Left ventricle myocardium inferior (tissue), 1 donor: ENCODE data around the gene AARSD1. TPM values are rescaled to one million over a fixed set of nuclear protein-coding genes. Genes with fewer than 3 reads are reported as not detected.
"Not testable (repeated sequence)": the region's sequence is repeated elsewhere in the genome, so short reads cannot be mapped to it uniquely, and the experiment has no call there.

Experiments
- DNase-seq: peaks from one replicate; pipeline ENCODE4 v3.0.0-alpha.2; 2020
- H3K27ac ChIP-seq: fragments of 200-600 bp; replicated peaks from 2 replicates; pipeline ENCODE4 v1.8.0; 2021
- H3K27me3 ChIP-seq: fragments of 200-600 bp; 2 replicates; pipeline ENCODE4 v1.8.0; 2021; ENCODE audit warnings: low read depth
- H3K36me3 ChIP-seq: fragments of 200-600 bp; 2 replicates; pipeline ENCODE4 v1.8.0; 2021
- H3K4me1 ChIP-seq: fragments of 200-600 bp; 2 replicates; pipeline ENCODE4 v1.8.0; 2021
- H3K4me3 ChIP-seq: fragments of 200-600 bp; 2 replicates; pipeline ENCODE4 v1.8.0; 2021; ENCODE audit warnings: mild to moderate bottlenecking, moderate library complexity
- H3K9me3 ChIP-seq: fragments of 200-600 bp; replicated peaks from 2 replicates; pipeline ENCODE4 v1.8.0; 2021
- intact Hi-C: fragments of 100-400 bp; cut with micrococcal nuclease; formaldehyde crosslinking; loops from one replicate; pipeline ENCODE4 v1.11.0; 2022
- total RNA-seq: library from RNA; stranded (reverse); fragmentation: NEBNext Ultra II Directional; extraction: Animal tissue kit (Norgen Biotek cat#: 25700); gene quantifications from one replicate; pipeline ENCODE4 v1.2.1, GENCODE V29; 2021
- TF ChIP-seq, protein P1 (sequence below): fragments of 200-600 bp; IDR thresholded peaks from 2 replicates; pipeline ENCODE4 v1.8.0; 2021; ENCODE audit warnings: antibody characterized with exemption, mild to moderate bottlenecking, borderline replicate concordance
- donor health status: DM: no; HTN: yes; CAD: no; lungs with severe emphysema.

The AARSD1 gene
- total RNA-seq, 1 donor from 2014 or later = 26.0 TPM

GRCh38 chr17:43003542-43004172 lies 39.4 kb upstream of the AARSD1 start:
- Histone ChIP-seq H3K4me1 (peaks cover 50% of the 10 kb centered on the region), H3K36me3 (peaks cover 55% of the 10 kb centered on the region), H3K27me3 (no peaks in the 10 kb centered on the region), H3K27ac (no peak overlapping the region), H3K9me3 (no peaks in the 10 kb centered on the region), H3K4me3 (no peak overlapping the region)
- intact Hi-C loops = no loop called here
- TF ChIP-seq, protein P1, sequence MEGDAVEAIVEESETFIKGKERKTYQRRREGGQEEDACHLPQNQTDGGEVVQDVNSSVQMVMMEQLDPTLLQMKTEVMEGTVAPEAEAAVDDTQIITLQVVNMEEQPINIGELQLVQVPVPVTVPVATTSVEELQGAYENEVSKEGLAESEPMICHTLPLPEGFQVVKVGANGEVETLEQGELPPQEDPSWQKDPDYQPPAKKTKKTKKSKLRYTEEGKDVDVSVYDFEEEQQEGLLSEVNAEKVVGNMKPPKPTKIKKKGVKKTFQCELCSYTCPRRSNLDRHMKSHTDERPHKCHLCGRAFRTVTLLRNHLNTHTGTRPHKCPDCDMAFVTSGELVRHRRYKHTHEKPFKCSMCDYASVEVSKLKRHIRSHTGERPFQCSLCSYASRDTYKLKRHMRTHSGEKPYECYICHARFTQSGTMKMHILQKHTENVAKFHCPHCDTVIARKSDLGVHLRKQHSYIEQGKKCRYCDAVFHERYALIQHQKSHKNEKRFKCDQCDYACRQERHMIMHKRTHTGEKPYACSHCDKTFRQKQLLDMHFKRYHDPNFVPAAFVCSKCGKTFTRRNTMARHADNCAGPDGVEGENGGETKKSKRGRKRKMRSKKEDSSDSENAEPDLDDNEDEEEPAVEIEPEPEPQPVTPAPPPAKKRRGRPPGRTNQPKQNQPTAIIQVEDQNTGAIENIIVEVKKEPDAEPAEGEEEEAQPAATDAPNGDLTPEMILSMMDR = no peak
- DNase-seq = no peak

DNA sequence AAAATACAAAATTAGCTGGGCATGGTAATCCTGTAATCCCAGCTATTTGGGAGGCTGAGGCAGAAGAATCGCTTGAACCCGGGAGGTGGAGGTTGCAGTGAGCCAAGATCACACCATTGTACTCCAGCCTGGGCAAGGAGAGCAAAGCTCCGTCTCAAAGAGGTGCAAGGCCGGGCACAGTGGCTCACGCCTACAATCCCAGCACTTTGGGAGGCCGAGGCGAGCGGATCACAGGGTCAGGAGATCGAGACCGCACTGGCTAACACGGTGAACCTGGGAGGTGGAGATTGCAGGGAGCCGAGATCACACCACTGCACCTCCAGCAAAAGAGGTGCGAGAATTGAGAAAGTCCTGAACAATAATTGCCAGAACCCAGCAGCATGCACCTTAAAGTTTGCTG lies 36.6 kb upstream of the AARSD1 start:
- Histone ChIP-seq H3K36me3 (peaks cover 55% of the 10 kb centered on the region), H3K4me1 (peaks cover 34% of the 10 kb centered on the region)
- DNase-seq, H3K27me3 ChIP-seq, H3K4me3 ChIP-seq, intact Hi-C loops, H3K27ac ChIP-seq, H3K9me3 ChIP-seq: not testable (repeated sequence)

- no peak for DNase-seq
- H3K9me3 ChIP-seq = no peaks in the 10 kb centered on the region
- peaks cover 45% of the 10 kb centered on the region for H3K36me3 ChIP-seq
These were observed 34.8 kb upstream of the AARSD1 start for GRCh38 chr17:42999003-42999525.

DNA sequence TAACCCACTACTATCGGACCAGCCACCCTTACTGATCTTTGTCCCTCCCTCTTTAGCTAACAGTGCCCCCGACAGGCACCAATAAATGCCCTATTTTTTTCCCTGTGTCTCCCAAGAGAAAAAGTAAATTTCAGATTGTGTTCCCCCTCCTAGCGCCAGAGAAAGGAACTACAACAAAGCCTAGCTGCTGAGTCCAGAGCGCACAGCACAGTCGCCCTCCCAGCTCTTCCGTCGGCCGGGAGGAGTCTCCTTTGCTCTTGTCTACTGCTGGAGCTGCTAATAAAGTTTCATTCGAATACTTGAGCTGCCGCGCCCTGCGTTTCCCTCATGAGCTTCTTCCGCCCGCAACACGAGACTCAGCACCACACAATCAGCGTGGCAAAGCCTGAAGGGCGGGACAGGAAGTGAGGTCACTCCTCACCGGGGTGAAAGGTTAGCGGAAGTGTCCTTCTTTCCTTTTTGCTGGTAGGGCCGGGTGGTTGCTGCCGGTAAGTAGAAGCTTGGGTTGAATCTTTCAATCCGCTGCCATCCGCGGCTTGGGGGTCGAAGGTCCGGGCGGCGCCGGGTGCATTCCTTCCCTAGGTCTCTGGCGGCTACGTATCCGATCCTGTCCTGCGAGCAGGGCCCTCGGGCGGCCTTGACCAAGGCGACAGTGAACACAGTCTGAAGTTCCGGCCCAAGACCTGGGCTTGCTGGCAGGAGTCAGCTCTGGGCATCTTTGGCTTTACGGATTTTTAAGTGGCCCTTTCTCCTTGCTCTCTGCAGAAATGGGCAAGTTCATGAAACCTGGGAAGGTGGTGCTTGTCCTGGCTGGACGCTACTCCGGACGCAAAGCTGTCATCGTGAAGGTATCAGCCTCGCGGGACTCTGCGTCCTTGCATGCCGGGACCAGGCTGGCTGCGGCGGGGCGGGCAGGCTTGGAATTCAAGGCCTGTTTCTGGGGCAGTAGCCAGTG lies 34.0 kb upstream of the AARSD1 start, which contains the start of gene RPL27:
Gene RPL27, plus strand, starts transcription at position 436 of the 955 bp plus-strand sequence. Its CDS starts 332 bp downstream, at position 768.
- H3K27ac ChIP-seq = peak within 1 kb of the TSS; percentile 84
- DNase-seq = peak; percentile 98
- peaks cover 42% of the 10 kb centered on the region for H3K36me3 ChIP-seq
- intact Hi-C loops = no loop called here
- H3K4me3 ChIP-seq = peak within 1 kb of the TSS; percentile 80
- peaks cover 34% of the 10 kb centered on the region for H3K4me1 ChIP-seq
- TF ChIP-seq, protein P1 = peak; percentile 91
- no peaks in the 10 kb centered on the region for H3K9me3 ChIP-seq
- no peaks in the 10 kb centered on the region for H3K27me3 ChIP-seq

More at GRCh38 chr17:42999003-42999525, 34.8 kb upstream of the AARSD1 start:
- H3K4me3 ChIP-seq = peak overlapping the region; percentile 80
- H3K27ac ChIP-seq = peak overlapping the region; percentile 84
- intact Hi-C loops = no loop called here
- H3K27me3 ChIP-seq = no peaks in the 10 kb centered on the region
- TF ChIP-seq, protein P1 = no peak
- peaks cover 34% of the 10 kb centered on the region for H3K4me1 ChIP-seq

- peaks cover 42% of the 10 kb centered on the region for H3K36me3 ChIP-seq
- peak overlapping the region; percentile 80 for H3K4me3 ChIP-seq
- no peaks in the 10 kb centered on the region for H3K27me3 ChIP-seq
- TF ChIP-seq, protein P1 = no peak
- DNase-seq = no peak
- peaks cover 32% of the 10 kb centered on the region for H3K4me1 ChIP-seq
- peak overlapping the region; percentile 84 for H3K27ac ChIP-seq
- H3K9me3 ChIP-seq = no peaks in the 10 kb centered on the region
- intact Hi-C loops = no loop called here
These were observed 33.2 kb upstream of the AARSD1 start for GRCh38 chr17:42997390-42997983.

- DNase-seq, H3K9me3 ChIP-seq, H3K27me3 ChIP-seq, intact Hi-C loops, H3K27ac ChIP-seq, H3K4me3 ChIP-seq: not testable (repeated sequence)
- peaks cover 11% of the 10 kb centered on the region for H3K4me1 ChIP-seq
- peaks cover 46% of the 10 kb centered on the region for H3K36me3 ChIP-seq
These were observed 29.7 kb upstream of the AARSD1 start for GRCh38 chr17:42993913-42994312.
